ENCODE results near the gene ZNF385B. TPM values are rescaled to one million over a fixed set of nuclear protein-coding genes. Genes with fewer than 3 reads are reported as not detected.

Gene ZNF385B
- total and polyA plus RNA-seq, 10 of the 15 experiments (the other 5 are each of a cell fraction or from before 2014, with no cell fraction given), result not detected

GRCh38 chr2:179588486-179589145 is 272.8 kb downstream of the ZNF385B start:
- no peak overlapping the region for H3K9ac ChIP-seq (ENCODE audit: control insufficient read depth, insufficient read depth, low read length)
- no peaks in the 10 kb centered on the region for H4K20me1 ChIP-seq (ENCODE audit: control insufficient read depth, insufficient read depth)
- TF ChIP-seq SKIL (IDR thresholded peaks at IDR 0.05; ENCODE audit: low read depth, poor library complexity, severe bottlenecking) (no peak), IRF3 (IDR thresholded peaks at IDR 0.05) (no peak), MAX (IDR thresholded peaks at IDR 0.05; ENCODE audit: low read depth, low read length) (no peak), ZZZ3 (IDR thresholded peaks at IDR 0.05; ENCODE audit: control insufficient read depth, insufficient read length, low read depth) (no peak), CUX1 (IDR thresholded peaks at IDR 0.05; ENCODE audit: insufficient replicate concordance, low read depth, low read length) (no peak), ATF2 (IDR thresholded peaks at IDR 0.05; ENCODE audit: low read length) (no peak)
- H3K79me2 ChIP-seq (ENCODE audit: control insufficient read depth, insufficient read depth, low read length), result no peaks in the 10 kb centered on the region
- ChIA-PET CTCF (no interaction called here), POLR2A (no interaction called here), SMC1A (ENCODE audit: uncharacterized antibody, unreplicated experiment) (no interaction called here), RAD21 (ENCODE audit: unreplicated experiment) (no interaction called here)
- H3K36me3 ChIP-seq (ENCODE audit: control insufficient read depth in 2 of 2, insufficient read depth in 2 of 2, low read length in 1 of 2), result no peaks in the 10 kb centered on the region
- 18% methylated on average over 3 of the region's 3 CpGs for WGBS (ENCODE audit: insufficient coverage, insufficient replicate concordance, low lambda C conversion rate, missing lambda C conversion rate)
- no peaks in the 10 kb centered on the region for H3K27me3 ChIP-seq (replicated peaks in 1 of 2; ENCODE audit: control insufficient read depth in 2 of 2, insufficient read depth in 2 of 2, low read length in 1 of 2)
- FAIRE-seq, result no peak
- H3K4me2 ChIP-seq (ENCODE audit: control insufficient read depth, insufficient read depth), result no peak overlapping the region
- no peak for ATAC-seq
- no peak overlapping the region for H3K4me3 ChIP-seq
- DNase-seq (ENCODE audit: low read depth, low spot score), result no peak
- no peaks in the 10 kb centered on the region for H3K9me3 ChIP-seq (replicated peaks; ENCODE audit: control insufficient read depth, insufficient read depth, low read length)
- intact Hi-C loops (cut with micrococcal nuclease; ENCODE audit: unreplicated experiment) (no loop called here), in situ Hi-C loops (cut with MboI) (no loop called here)
- H2AFZ ChIP-seq (ENCODE audit: control insufficient read depth, low read depth, low read length), result no peak overlapping the region
- BruUV-seq (replicated peaks), result no TSS peak
- H3K4me1 ChIP-seq (ENCODE audit: control insufficient read depth, insufficient read depth, low read length), result no peaks in the 10 kb centered on the region
- no peak overlapping the region for H3K27ac ChIP-seq (ENCODE audit: control insufficient read depth, insufficient read depth)
